GM10248 (cell line): ENCODE measurements around the gene VWA3B.
"Not testable (repeated sequence)": the region's sequence is repeated elsewhere in the genome, so short reads cannot be mapped to it uniquely, and the experiment has no call there.

ENCODE experiments used
- CTCF ChIA-PET: fragments of 300-600 bp; sonication (Branson Sonifier 250); formaldehyde crosslinking; extraction: SDS; loops from one replicate; lab custom pipeline; 2021; ENCODE audit warnings: antibody characterized with exemption; lab: Yijun Ruan, JAX
- POLR2A ChIA-PET: fragments of 350-650 bp; sonication (Branson Sonifier 250); formaldehyde crosslinking; extraction: SDS; loops from one replicate; lab custom pipeline; 2020; ENCODE audit warnings: antibody characterized with exemption; lab: Yijun Ruan, JAX
- DNase-seq: peaks from one replicate; pipeline ENCODE4 v3.0.0; 2012; ENCODE audit errors: extremely low spot score
- CTCF ChIP-seq: IDR thresholded peaks from 2 replicates; pipeline ENCODE4 v1.5.1; 2012; ENCODE audit warnings: mild to moderate bottlenecking, low read depth; ENCODE audit errors: extremely low read depth, missing control alignments, control extremely low read depth

VWA3B gene

GRCh38 chr2:98298683-98299164 lies 211.8 kb downstream of the VWA3B start:
- ChIA-PET CTCF (no interaction called here), POLR2A (no interaction called here)
- no peak for TF ChIP-seq CTCF
- DNase-seq: no peak

- CTCF ChIA-PET: no interaction called here
- no peak for DNase-seq
- POLR2A ChIA-PET: no interaction called here
- no peak for TF ChIP-seq CTCF
Measured at GRCh38 chr2:98299211-98299905, 212.4 kb downstream of the VWA3B start.

GRCh38 chr2:98300141-98300874 lies 213.3 kb downstream of the VWA3B start:
- TF ChIP-seq CTCF: no peak
- CTCF ChIA-PET: no interaction called here
- POLR2A ChIA-PET: no interaction called here

GRCh38 chr2:98301469-98301868 lies 214.5 kb downstream of the VWA3B start:
- CTCF ChIA-PET: no interaction called here
- TF ChIP-seq CTCF: no peak
- POLR2A ChIA-PET: no interaction called here
- no peak for DNase-seq

More at GRCh38 chr2:98300141-98300874, 213.3 kb downstream of the VWA3B start:
- no peak for DNase-seq

- POLR2A ChIA-PET, DNase-seq: not testable (repeated sequence)
- CTCF ChIA-PET: interaction anchor here (2.1 kb wide), 1 partner anchor 11 kb away, joined by 6 read pairs; no protein-coding TSS in a partner anchor
Measured at GRCh38 chr2:98307131-98307696, 220.2 kb downstream of the VWA3B start.

GRCh38 chr2:98308068-98308467 lies 221.1 kb downstream of the VWA3B start:
- DNase-seq: no peak
- ChIA-PET POLR2A (no interaction called here), CTCF (interaction anchor here (0.7 kb wide), 1 partner anchor 77 kb away, joined by 3 read pairs; no protein-coding TSS in a partner anchor)
- TF ChIP-seq CTCF: no peak
